Activated CD4-positive, alpha-beta T cell treated with anti-CD3 and anti-CD28 coated beads for 4 hours (primary cell): ENCODE measurements around the gene TIMM44.
"Not testable (repeated sequence)": the region's sequence is repeated elsewhere in the genome, so short reads cannot be mapped to it uniquely, and the experiment has no call there.

Source experiments
- DNase-seq, 2 donors: peaks; one replicate each; pipeline ENCODE4 v3.0.0-alpha.2; 2020

The TIMM44 gene

GRCh38 chr19:7941895-7942596, 1.4 kb downstream of the TIMM44 start:
- no peak for DNase-seq

GRCh38 chr19:7940841-7941240, 2.6 kb downstream of the TIMM44 start:
- no peak for DNase-seq

GRCh38 chr19:7934766-7935165, 8.7 kb downstream of the TIMM44 start:
- DNase-seq, result no peak

- DNase-seq, result no peak
These were observed 9.4 kb downstream of the TIMM44 start for GRCh38 chr19:7933828-7934725.

- DNase-seq, result no peak
These were observed 10.1 kb downstream of the TIMM44 start for GRCh38 chr19:7933411-7933810.

- DNase-seq, result no peak
These were observed 10.6 kb downstream of the TIMM44 start for GRCh38 chr19:7932930-7933300.

GRCh38 chr19:7932276-7932929, 11.1 kb downstream of the TIMM44 start:
- no peak for DNase-seq

GRCh38 chr19:7931221-7932061, 12.0 kb downstream of the TIMM44 start:
- no peak for DNase-seq

GRCh38 chr19:7930765-7931164, 12.7 kb downstream of the TIMM44 start:
- DNase-seq, result no peak

- not testable (repeated sequence) for DNase-seq
These were observed 13.4 kb downstream of the TIMM44 start for GRCh38 chr19:7930030-7930429.

GRCh38 chr19:7928741-7929701, 14.4 kb downstream of the TIMM44 start:
- peak; percentile 47 to 53 for DNase-seq

- no peak for DNase-seq
These were observed 15.1 kb downstream of the TIMM44 start for GRCh38 chr19:7928334-7928706.

- DNase-seq, result no peak
These were observed 15.7 kb downstream of the TIMM44 start for GRCh38 chr19:7927605-7928333.

- DNase-seq, result no peak
These were observed 16.5 kb downstream of the TIMM44 start for GRCh38 chr19:7926727-7927604.

GRCh38 chr19:7926021-7926726, 17.3 kb downstream of the TIMM44 start, which contains the start of gene CTXN1:
Gene CTXN1, minus strand, starts transcription at chr19:7926135. Its CDS starts 597 bp downstream, at chr19:7925538.
- DNase-seq, result peak; percentile 69 to 75

- peak; percentile 71 to 76 for DNase-seq
These were observed 18.2 kb downstream of the TIMM44 start for GRCh38 chr19:7925171-7925851.

- DNase-seq, result no peak
These were observed 18.8 kb downstream of the TIMM44 start for GRCh38 chr19:7924651-7925170.

GRCh38 chr19:7924241-7924640, 19.2 kb downstream of the TIMM44 start:
- no peak for DNase-seq
